ENCODE measurements around the gene FNBP1L.
"Not testable (repeated sequence)": the region's sequence is repeated elsewhere in the genome, so short reads cannot be mapped to it uniquely, and the experiment has no call there.

The FNBP1L gene

DNA sequence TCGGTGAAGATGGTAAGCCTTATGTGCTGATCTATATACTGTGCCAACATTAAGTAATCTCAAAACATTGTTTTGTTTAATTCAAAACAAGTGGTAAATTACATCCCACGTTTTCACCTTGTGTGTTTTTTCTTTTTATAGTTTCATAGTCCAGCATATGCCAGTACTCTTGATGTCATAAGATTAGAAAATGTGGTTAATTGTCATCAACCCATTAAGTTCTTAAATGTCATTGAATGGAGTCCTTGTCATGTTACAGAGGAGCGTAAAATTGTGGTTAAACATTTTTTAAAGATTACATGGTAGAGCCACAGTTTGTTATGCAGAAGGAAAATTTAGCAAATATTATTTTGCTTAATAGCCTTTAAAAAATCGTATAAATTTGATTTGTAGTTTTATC is 93.1 kb downstream of the FNBP1L start:
- TF ChIP-seq CTCF (IDR thresholded peaks at IDR 0.05; ENCODE audit: low read depth, low read length), result no peak
- H3K4me3 ChIP-seq (ENCODE audit: low read depth, low read length), result no peak overlapping the region

DNA sequence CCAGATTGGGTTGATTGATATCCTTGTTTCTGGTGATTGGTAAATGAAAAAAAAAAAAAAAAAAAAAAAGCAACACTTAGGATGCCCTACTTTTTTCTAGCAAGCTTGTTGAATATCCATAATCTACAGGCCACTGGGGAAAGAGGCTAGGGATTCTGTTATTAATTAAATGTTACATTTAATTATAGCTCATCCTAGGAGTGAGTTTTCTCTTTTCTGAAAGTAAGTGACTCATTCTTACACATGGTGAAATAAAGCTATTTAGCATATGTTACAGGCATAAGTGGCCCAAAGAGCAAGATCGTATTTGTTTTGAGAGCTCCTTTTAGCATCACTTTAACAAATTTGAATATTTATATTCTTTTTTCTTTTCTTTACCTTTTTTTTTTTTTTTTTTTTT is 94.5 kb downstream of the FNBP1L start:
- H3K4me3 ChIP-seq (ENCODE audit: low read depth, low read length), result no peak overlapping the region
- no peak for TF ChIP-seq CTCF (IDR thresholded peaks at IDR 0.05; ENCODE audit: low read depth, low read length)

DNA sequence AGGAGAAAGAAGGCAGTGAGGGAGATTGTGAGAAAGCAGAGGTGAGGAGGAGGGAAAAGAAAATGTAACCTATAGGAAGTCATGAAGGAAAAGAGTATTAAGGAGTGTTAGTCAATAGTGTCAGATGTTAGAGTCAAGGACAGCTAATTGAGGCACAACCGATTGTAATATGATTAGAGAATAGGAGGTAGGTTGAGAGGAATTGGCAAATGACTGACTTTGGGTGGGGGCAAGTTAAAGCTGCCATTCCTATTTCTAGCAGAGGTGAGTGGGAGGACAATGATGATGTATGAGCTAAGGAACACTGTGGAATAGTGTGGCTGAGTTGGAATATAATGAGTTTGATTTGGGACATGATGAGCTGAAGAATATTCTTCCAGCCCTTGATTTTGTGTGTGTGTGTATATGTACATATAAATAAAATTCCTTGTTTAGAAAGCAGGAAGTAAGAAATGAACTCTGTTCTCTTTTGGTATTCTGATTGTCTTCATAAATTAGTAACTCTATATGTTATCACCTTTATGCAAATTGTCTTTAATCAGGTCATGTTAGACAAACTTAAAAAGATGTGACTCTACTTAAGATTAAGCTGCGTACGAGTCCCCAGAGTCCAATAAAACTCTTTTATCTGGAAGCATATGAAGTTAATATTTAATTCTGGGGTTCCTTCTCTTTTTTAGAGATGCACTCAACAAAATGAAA is 98.4 kb downstream of the FNBP1L start:
- TF ChIP-seq CTCF (IDR thresholded peaks at IDR 0.05; ENCODE audit: low read depth, low read length), result no peak
- no peak overlapping the region for H3K4me3 ChIP-seq (ENCODE audit: low read depth, low read length)

GRCh38 chr1:93549131-93549530 is 101.2 kb downstream of the FNBP1L start:
- no peak for TF ChIP-seq CTCF (IDR thresholded peaks at IDR 0.05; ENCODE audit: low read depth, low read length)
- H3K4me3 ChIP-seq (ENCODE audit: low read depth, low read length), result no peak overlapping the region

- no peak for TF ChIP-seq CTCF (IDR thresholded peaks at IDR 0.05; ENCODE audit: low read depth, low read length)
Observed at GRCh38 chr1:93549811-93550210, 101.9 kb downstream of the FNBP1L start.

DNA sequence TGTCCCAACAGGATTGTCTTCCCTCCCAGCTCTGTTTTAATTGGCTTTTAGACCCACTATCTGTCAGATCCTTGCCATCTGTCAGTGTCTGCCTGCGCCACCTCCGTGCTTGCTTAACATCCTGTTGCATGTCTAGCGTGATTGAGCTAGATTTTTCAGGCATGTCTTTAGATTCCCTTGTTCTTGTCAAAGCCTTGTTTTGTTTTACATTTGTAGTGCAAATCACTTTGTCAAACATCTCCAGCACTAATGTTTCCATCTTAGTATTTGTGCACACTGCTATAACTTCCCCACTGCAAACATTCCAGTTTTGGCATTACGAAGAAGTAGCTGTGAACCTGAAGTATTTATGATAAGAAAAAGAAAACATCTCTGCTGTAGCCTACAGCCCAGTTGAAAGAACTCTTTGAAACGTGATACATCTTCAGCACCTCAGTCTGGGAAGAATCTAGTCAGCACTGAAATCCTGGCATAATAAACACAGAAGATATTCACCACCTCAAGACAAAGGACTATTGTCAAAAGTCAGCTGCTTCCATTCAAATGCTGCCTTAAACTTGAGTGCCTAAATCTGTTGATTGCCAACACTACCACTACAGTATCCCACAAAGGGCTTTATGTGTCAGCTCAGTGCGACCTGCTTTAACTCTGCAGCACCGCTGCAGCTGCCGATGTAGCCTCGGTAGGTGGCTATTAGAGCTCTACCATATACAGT is 105.0 kb downstream of the FNBP1L start:
- TF ChIP-seq CTCF (IDR thresholded peaks at IDR 0.05; ENCODE audit: low read depth, low read length), result no peak
- H3K4me3 ChIP-seq (ENCODE audit: low read depth, low read length), result no peak overlapping the region

More at GRCh38 chr1:93549811-93550210, 101.9 kb downstream of the FNBP1L start:
- no peak overlapping the region for H3K4me3 ChIP-seq (ENCODE audit: low read depth, low read length)

GRCh38 chr1:93553886-93554490 is 106.1 kb downstream of the FNBP1L start:
- not testable (repeated sequence) for H3K4me3 ChIP-seq (ENCODE audit: low read depth, low read length)
